ENCODE data around the gene LIMCH1. TPM values are rescaled to one million over a fixed set of nuclear protein-coding genes. Genes with fewer than 3 reads are reported as not detected.
A peak's percentile ranks its signal among the peaks of the same experiment; 100 is the strongest.

LIMCH1 gene
- total RNA-seq, 1 experiment from 2014 or later: not detected

GRCh38 chr4:41594432-41594831 is 56.5 kb downstream of the LIMCH1 start:
- in situ Hi-C loops (cut with HindIII; ENCODE audit: low sequenced_read_pairs): no loop called here
- DNase-seq (ENCODE audit: low spot score): peak; percentile 83

DNA sequence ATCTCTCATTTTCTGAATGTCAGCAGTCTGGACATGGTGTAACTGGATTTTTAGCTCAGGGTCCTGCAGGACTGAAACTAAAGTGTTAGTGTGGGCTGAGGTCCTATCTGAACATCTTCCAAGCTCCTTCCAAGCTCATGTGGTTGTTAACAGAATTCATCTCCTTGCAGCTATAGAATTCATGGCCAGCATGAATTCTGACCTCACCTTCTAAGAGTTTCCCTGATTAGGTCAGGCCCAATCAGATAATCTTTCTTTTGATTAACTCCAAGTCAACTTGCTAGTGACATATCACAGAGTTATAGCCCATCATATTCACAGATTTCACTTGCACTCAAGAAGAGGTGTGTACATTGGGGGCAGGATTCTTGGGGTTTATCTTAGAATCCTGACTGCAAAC is 59.5 kb downstream of the LIMCH1 start:
- DNase-seq (ENCODE audit: low spot score): no peak
- in situ Hi-C loops (cut with HindIII; ENCODE audit: low sequenced_read_pairs): no loop called here

GRCh38 chr4:41598580-41598979 is 60.6 kb downstream of the LIMCH1 start:
- in situ Hi-C loops (cut with HindIII; ENCODE audit: low sequenced_read_pairs): no loop called here
- DNase-seq (ENCODE audit: low spot score): no peak

GRCh38 chr4:41599192-41599786 is 61.3 kb downstream of the LIMCH1 start:
- in situ Hi-C loops (cut with HindIII; ENCODE audit: low sequenced_read_pairs): no loop called here
- DNase-seq (ENCODE audit: low spot score): no peak

DNA sequence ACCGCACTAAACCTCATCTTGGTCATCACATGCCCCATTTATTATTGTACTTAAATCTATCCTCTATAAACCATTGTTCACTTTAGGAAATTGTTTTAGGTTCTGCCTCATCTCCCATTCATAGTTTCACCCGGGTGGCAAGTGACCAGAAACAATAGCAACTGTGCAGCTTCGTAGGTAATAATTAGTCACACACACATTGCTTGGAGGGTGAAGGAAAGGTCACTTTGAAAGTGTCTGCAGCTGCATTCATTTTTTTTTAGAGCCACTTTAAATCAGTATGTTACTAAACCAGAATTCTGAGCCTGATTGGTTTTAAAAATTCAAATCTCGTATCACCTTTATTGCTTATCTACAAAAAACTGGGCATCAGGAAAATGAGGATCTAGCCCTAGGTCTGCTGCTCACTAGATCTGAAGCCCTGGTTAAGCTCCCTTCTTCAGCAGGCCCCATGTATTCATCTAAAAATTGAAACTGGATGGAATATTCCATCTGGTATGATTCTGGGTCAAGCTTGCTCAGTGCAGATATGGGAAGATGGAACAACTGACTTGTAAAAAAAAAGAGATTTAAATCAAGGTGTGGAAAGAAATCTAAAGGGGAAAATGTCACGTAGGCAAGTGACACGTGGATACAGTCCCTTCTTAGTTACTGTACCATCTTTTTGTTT is 62.4 kb downstream of the LIMCH1 start:
- no peak for DNase-seq (ENCODE audit: low spot score)
- in situ Hi-C loops (cut with HindIII; ENCODE audit: low sequenced_read_pairs): no loop called here

- in situ Hi-C loops (cut with HindIII; ENCODE audit: low sequenced_read_pairs): no loop called here
- DNase-seq (ENCODE audit: low spot score): no peak
These were observed 63.1 kb downstream of the LIMCH1 start for GRCh38 chr4:41601025-41601424.

DNA sequence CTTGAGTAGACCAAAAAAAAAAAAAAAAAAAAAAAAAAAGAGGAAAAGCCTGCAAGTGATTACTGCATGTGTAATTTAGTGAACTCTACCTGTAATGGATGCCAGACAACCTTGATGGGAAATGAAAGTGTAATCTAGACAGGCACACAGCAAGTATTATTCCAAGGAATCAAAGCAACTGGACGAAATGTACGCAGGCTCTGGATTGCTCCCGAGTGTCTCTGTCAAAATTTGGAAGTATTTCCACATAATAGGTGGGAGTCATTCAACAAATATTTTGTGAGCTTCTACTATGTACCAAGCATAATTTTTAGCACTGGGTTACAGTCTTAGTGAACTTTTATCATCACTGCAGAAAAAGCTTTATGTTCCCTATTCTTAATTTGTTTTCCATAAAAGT is 64.2 kb downstream of the LIMCH1 start:
- DNase-seq (ENCODE audit: low spot score): no peak
- in situ Hi-C loops (cut with HindIII; ENCODE audit: low sequenced_read_pairs): no loop called here

DNA sequence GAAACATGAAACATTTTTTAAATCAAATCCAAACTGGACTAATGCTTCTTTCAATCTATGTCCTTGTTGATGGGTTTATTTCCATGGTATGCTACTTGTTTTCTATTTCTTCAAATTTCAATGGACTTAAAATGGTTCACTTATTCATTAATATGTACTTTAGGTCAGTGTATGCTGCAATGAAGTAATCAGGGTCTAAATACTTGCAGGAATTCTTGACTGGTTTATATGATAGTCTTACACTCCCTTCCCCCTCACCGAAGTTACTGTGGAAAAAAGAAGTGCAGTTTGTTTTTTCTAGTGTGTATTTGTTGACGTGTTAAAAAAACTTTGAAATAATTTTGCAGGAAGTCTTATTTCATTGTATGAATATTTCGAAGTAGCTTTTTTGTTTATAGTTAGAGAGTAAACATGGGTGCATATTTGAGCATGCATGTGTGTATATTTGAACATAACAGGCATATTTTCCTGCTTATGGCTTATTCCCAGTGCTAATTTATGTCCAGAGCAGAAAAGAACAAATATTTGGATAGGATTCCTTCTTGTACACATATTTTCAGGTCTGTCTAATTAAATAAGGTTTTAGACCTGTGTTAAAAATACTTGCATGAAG is 65.0 kb downstream of the LIMCH1 start:
- in situ Hi-C loops (cut with HindIII; ENCODE audit: low sequenced_read_pairs): no loop called here
- DNase-seq (ENCODE audit: low spot score): no peak

- in situ Hi-C loops (cut with HindIII; ENCODE audit: low sequenced_read_pairs): no loop called here
- DNase-seq (ENCODE audit: low spot score): peak; percentile 20
These were observed 71.9 kb downstream of the LIMCH1 start for GRCh38 chr4:41609851-41610250.

GRCh38 chr4:41610474-41610873 is 72.5 kb downstream of the LIMCH1 start:
- no peak for DNase-seq (ENCODE audit: low spot score)
- in situ Hi-C loops (cut with HindIII; ENCODE audit: low sequenced_read_pairs): no loop called here

DNA sequence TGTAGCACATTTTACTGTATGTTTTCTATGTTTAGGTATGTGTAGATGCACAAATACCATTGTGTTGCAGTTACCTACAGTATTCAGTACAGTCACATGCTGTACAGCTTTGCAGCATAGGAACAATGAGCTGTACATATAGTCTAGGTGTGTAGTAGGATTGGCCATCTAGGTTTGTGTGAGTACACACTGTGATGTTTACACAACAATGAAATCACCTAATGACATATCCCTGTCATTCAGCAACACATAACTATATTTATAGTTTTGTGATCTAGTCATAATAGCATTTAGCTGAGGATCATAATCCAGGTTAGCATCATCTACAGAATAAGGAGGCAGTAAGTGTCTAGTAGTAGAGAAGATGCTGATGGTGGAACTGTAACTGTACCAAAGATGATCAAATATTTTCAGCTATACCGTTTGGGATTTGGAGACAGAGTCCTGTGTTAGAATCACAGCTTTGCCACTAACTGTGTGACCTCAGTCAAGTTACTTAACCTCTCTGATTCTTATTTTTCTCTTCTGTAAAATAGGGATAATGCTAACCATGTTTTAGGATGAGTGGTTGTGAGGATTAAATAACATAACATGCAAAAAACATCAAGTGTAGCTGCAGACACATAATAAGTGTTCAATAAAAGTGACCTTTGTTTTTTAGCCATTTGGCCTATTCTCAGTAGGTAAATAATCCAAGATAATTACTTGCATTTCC is 73.3 kb downstream of the LIMCH1 start:
- DNase-seq (ENCODE audit: low spot score): no peak
- in situ Hi-C loops (cut with HindIII; ENCODE audit: low sequenced_read_pairs): no loop called here

GRCh38 chr4:41611881-41612871 is 74.2 kb downstream of the LIMCH1 start:
- peak; percentile 55 for DNase-seq (ENCODE audit: low spot score)
- in situ Hi-C loops (cut with HindIII; ENCODE audit: low sequenced_read_pairs): no loop called here

DNA sequence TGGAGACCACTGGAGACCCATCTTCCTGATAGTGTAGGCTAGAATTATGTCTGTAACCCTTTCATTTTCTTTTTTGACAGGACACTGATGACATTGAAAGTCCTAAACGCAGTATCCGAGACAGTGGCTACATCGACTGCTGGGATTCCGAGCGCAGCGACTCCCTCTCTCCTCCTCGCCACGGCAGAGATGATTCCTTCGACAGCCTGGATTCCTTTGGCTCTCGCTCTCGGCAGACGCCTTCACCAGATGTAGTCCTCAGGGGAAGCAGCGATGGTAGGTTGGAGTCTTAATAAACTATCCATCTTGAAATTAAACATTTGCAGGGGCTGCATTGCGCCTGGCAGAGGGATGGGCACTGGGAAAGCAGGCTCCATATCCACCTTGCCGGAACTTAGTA is 75.4 kb downstream of the LIMCH1 start:
- in situ Hi-C loops (cut with HindIII; ENCODE audit: low sequenced_read_pairs): no loop called here
- DNase-seq (ENCODE audit: low spot score): no peak

- in situ Hi-C loops (cut with HindIII; ENCODE audit: low sequenced_read_pairs): no loop called here
- DNase-seq (ENCODE audit: low spot score): no peak
These were observed 75.9 kb downstream of the LIMCH1 start for GRCh38 chr4:41613821-41614220.

- in situ Hi-C loops (cut with HindIII; ENCODE audit: low sequenced_read_pairs): no loop called here
- no peak for DNase-seq (ENCODE audit: low spot score)
These were observed 76.6 kb downstream of the LIMCH1 start for GRCh38 chr4:41614519-41614918.

- DNase-seq (ENCODE audit: low spot score): no peak
These were observed 81.2 kb downstream of the LIMCH1 start for GRCh38 chr4:41619161-41619560.

GRCh38 chr4:41620594-41621256 is 82.8 kb downstream of the LIMCH1 start:
- in situ Hi-C loops (cut with HindIII; ENCODE audit: low sequenced_read_pairs): no loop called here
- DNase-seq (ENCODE audit: low spot score): no peak

More at GRCh38 chr4:41619161-41619560, 81.2 kb downstream of the LIMCH1 start:
- in situ Hi-C loops (cut with HindIII; ENCODE audit: low sequenced_read_pairs): no loop called here

GRCh38 chr4:41622787-41623186 is 84.8 kb downstream of the LIMCH1 start:
- in situ Hi-C loops (cut with HindIII; ENCODE audit: low sequenced_read_pairs): no loop called here
- peak; percentile 10 for DNase-seq (ENCODE audit: low spot score)

All from G401 (cell line).